ENCODE measurements around the gene FAM241A.
A peak's percentile ranks its signal among the peaks of the same experiment; 100 is the strongest.

Gene FAM241A

DNA sequence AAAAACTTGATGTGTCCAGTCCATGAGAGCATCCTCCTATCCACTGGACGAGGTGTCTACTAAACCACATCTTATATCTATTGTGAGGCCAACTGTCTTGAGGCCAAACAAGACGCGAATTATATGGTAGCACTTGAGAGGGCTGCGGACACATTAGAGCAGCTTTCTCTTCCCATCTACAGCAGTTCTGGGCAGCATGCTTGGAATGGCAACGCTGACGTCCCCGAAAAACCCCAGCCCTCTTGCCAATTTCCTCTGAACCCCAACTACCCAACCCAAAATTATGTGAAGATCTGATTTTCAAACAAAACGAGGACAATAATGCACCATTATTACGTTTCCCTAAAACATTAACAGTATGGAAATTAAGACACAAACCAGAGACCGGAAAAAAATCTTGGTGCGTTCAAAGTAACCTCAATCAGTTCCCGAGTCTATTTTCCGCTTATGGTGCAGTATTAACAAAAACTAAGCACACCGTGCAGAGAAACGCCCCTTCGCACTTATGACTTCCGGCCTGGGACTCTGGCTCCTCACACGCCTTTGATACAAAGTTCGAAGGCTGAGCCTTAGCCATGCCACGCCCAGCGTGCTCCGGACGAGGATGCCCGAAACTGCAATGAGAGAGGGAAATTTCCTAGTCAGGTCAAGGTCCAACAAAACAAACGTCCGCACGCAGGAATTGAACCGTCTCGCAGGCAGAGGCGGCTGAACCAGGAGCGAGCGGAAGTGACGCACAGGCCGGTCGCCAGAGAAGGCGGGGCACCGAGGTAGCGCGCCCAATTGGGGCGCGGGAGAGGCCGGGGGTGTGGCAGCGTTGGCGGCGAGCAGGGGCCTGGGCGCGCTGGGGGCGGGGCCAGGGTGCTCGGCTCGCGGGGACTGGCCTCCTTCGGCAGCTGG lies 85.9 kb downstream of the FAM241A start:
- FAIRE-seq (peak; percentile 95), DNase-seq (ENCODE audit: insufficient read length) (peak; percentile 80)
- TF ChIP-seq POLR2A (IDR thresholded peaks at IDR 0.05; ENCODE audit: low read depth, low read length) (no peak; the same call in none of the 2 replicates), TAF1 (IDR thresholded peaks at IDR 0.05; ENCODE audit: borderline replicate concordance, low read depth, low read length) (0 out of 2 replicates have a peak, but pooled peaks have one; percentile 32)

DNA sequence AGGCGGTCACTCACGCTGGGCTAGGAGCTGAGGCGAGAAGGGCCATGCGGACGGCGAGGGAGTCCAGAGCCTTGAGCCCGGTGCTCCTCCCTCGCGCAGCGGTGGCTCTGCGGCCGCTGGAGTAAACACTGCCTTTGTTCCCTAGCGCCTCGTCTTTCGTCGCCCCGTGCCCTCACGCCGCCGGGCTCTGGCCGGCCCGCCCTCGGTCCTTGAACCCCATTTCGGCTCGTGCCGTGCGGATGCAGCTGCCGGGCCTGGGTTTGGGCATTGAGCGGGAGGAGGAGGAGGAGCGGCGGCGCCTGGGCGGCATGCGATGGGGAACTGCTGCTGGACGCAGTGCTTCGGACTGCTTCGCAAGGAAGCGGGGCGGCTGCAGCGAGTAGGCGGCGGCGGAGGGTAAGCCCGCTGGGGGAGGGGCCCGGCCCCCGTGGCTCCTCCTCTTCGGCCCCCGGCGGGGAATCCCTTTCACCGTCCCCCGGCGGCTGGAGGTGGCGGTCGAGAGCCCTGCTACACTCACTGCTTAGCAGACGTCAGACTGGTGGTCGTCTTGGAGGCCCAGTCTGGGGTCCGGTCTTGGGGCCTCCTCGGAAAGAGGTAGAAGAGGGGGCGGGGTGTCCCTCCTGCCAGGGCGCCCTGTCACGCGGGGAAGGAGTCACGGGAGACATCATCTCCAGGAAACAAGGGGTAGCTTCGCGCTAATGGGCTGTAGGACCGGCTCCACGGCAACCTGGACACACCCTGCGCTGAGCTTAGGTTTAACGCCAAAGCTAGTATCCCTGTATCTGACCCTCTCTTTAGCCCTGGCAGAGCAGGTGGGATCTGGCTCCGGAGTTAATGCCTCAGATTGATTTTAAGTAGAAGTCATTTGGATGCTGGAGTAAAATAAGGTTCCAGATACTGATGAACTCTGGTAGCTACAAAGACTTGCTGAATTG lies 86.8 kb downstream of the FAM241A start, which contains the start of gene AP1AR:
AP1AR (plus strand) TSS at position 9 of the 935 bp plus-strand sequence; CDS start at position 314, 305 bp downstream.
- 0 out of 2 replicates have a peak, but pooled peaks have one; percentile 58 for TF ChIP-seq TAF1 (IDR thresholded peaks at IDR 0.05; ENCODE audit: borderline replicate concordance, low read depth, low read length)
- TF ChIP-seq POLR2A (IDR thresholded peaks at IDR 0.05; ENCODE audit: low read depth, low read length), result peak; percentile 83
- peak; percentile 94 for TF ChIP-seq POLR2AphosphoS5 (IDR thresholded peaks at IDR 0.05; ENCODE audit: low read depth, low read length)
- peak; percentile 76 for DNase-seq (ENCODE audit: insufficient read length)
- peak; percentile 94 for FAIRE-seq

DNA sequence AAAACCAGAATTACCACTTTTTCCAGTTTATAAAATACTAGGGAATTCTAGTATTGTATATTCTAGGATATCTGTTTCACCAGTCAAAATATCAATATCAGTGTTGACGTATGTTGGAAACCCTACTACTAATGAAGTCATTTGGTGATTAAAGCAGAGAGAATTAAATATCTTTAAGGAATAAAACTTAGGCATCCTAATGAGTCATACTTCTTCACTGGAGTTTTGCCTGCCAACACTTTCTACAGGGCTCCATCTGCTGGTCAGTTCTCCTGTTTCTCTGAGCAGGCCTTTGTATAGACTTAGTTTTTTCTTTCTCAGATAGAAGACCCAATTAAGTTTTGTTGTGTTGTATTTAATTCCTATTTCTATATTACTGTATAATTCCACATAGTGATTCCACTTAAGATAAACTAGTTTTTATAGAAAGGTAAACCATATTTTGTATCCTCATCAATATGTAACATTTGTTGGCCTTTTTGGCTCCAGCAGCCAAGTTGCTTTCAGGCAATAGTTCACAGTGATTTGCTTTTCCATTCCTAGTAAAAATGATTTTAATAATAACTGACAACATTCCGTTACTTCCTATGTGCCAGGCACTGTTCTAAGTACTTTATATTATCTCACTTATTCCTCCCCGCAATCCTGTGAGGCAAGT lies 89.8 kb downstream of the FAM241A start:
- no peak for TF ChIP-seq POLR2AphosphoS5 (IDR thresholded peaks at IDR 0.05; ENCODE audit: low read depth, low read length)
- no peak for TF ChIP-seq POLR2A (IDR thresholded peaks at IDR 0.05; ENCODE audit: low read depth, low read length)
- no peak for TF ChIP-seq TAF1 (IDR thresholded peaks at IDR 0.05; ENCODE audit: borderline replicate concordance, low read depth, low read length)
- no peak for FAIRE-seq
- no peak for DNase-seq (ENCODE audit: insufficient read length)

DNA sequence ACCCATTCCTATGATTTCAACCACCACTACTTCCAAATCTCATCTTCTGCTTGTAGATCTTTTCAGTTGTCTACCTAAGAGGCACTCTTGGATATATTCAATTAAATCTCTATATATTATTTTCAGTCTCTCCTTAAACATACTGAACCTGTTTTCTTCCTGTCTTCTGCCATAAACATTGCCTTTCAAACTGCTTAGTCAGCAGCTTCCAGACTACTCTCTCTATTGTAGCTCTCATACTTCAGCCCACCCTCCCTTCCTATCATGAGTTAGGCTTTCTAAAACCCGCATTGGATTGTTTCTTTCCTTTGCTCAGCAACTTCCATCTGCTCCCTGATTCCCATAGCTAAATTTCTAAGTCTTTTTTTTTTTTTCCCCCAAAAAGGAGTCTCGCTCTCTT lies 90.8 kb downstream of the FAM241A start:
- DNase-seq (ENCODE audit: insufficient read length) (no peak), FAIRE-seq (no peak)
- TF ChIP-seq POLR2AphosphoS5 (IDR thresholded peaks at IDR 0.05; ENCODE audit: low read depth, low read length) (no peak), TAF1 (IDR thresholded peaks at IDR 0.05; ENCODE audit: borderline replicate concordance, low read depth, low read length) (no peak)

DNA sequence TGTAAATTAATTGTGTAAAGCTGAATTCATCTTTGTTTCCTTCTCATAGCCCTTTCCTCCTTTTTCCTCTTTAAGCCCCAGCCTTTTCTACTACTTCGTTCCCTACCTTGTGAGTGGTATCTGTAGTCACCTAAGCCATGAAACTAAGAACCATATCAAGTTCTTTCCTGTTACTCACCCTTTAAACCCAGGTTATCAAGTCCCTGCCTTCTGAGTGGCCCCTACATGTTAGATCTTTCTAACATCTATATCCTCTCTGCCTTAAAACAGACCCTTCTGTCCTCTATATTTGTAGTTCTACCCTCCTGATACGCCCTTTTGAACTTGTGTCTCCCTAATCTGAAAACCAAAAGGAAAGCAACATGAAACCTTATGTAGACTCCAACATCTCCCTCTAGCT lies 93.6 kb downstream of the FAM241A start:
- no peak for TF ChIP-seq POLR2A (IDR thresholded peaks at IDR 0.05; ENCODE audit: low read depth, low read length)
- TF ChIP-seq POLR2AphosphoS5 (IDR thresholded peaks at IDR 0.05; ENCODE audit: low read depth, low read length), result no peak
- TF ChIP-seq TAF1 (IDR thresholded peaks at IDR 0.05; ENCODE audit: borderline replicate concordance, low read depth, low read length), result no peak
- peak; percentile 70 for FAIRE-seq
- DNase-seq (ENCODE audit: insufficient read length), result no peak
